ENCODE measurements around the gene GMIP. TPM values are rescaled to one million over a fixed set of nuclear protein-coding genes. Genes with fewer than 3 reads are reported as not detected.

Gene GMIP
- polyA plus RNA-seq, 1 of the 3 experiments (the other 2 are of a cell fraction) = 6.3 TPM

DNA sequence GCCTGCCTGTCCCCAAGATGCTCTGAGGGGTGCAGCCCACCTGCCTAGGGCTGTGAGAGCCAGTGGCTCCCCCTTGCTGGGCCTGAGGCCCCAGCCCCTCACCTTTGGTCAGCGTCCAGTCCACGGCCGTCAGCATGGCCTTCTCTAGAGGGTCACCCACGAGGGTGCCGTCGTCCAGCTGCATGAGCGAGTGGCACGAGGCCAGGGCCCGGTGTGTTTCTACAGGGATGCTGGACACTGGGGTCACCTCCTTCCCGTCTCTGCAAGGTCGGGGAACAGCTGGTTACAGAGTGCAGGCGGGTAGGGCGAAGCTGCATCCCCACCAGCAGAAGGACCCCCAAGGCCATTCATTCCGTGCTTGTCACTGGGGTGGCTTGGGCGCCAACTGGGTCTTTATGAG is 11.0 kb upstream of the GMIP start (continued):
- no peak for TF ChIP-seq TAF1 (IDR thresholded peaks at IDR 0.05; ENCODE audit: borderline replicate concordance, low read depth, low read length)
- no peak for TF ChIP-seq RXRA (IDR thresholded peaks at IDR 0.05; ENCODE audit: borderline replicate concordance, low read depth)
- TF ChIP-seq SIN3A (IDR thresholded peaks at IDR 0.05; ENCODE audit: borderline replicate concordance, low read depth, low read length) = no peak
- TF ChIP-seq MXI1 (IDR thresholded peaks at IDR 0.05; ENCODE audit: low read depth, low read length) = no peak
- no peak for TF ChIP-seq FOSL2 (IDR thresholded peaks at IDR 0.05; ENCODE audit: borderline replicate concordance, low read depth)

DNA sequence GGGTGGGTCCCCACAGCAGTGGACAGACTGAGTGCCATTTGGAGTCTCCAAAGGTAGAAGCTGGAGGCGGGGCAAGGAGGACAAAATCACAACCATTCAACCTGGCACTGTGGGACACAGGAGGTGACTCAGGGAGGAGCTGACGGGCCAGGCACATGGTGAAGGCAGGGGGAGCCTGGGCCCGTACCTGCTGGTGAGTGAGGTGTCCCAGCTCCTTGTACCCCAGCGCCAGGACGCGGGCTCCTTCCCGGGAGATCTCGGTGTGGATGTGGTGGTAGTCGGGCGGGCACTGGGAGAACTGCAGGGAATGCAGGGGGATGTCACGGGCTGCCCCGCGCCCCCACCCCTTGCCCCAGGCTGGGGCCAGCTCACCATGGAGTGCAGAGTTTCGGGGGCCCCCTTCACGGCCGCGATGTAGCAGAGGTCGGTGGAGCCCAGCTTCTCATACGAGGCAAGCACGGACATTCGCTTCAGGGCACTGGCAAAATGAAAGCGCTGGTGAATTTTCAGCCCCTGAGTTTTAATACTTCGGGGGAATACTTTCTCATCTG is 10.2 kb upstream of the GMIP start:
- H3K4me2 ChIP-seq = no peak overlapping the region
- no peak overlapping the region for H3K27ac ChIP-seq (ENCODE audit: low read depth in 2 of 2, low read length in 1 of 2)
- H3K9me3 ChIP-seq = no peaks in the 10 kb centered on the region
- 98% methylated on average over 13 of the region's 23 CpGs for WGBS (ENCODE audit: low lambda C conversion rate)
- peak; percentile 32 for DNase-seq
- no peaks in the 10 kb centered on the region for H4K20me1 ChIP-seq (ENCODE audit: insufficient read depth)
- peaks cover 7% of the 10 kb centered on the region; the same call in 1 of the 2 replicates for H3K79me2 ChIP-seq (ENCODE audit: insufficient read depth)
- no peaks in the 10 kb centered on the region for H3F3A ChIP-seq (replicated peaks; ENCODE audit: insufficient read depth)
- H3K9ac ChIP-seq = no peak overlapping the region
- ChIA-PET POLR2A (interaction anchor here (0.7 kb wide), 1 partner anchor 121 kb away, joined by 3 read pairs; no protein-coding TSS in a partner anchor), CTCF (interaction anchor here (1.1 to 5.5 kb wide), 4 partner anchors 9 to 122 kb away, joined by 4 to 49 read pairs (median 14); partner anchors contain the start of gene GMIP)
- H3K4me3 ChIP-seq (ENCODE audit: low read depth in 2 of 2, low read length in 1 of 2) = no peak overlapping the region
- H3K4me1 ChIP-seq (ENCODE audit: control insufficient read depth in 1 of 2, insufficient read depth in 2 of 2, low read depth in 1 of 2, low read length in 1 of 2) = peaks cover 0 to 2% of the 10 kb centered on the region in 2 experiments; a peak in 1 of 4 replicates
- H3K27me3 ChIP-seq (ENCODE audit: insufficient read depth) = no peaks in the 10 kb centered on the region
- no peaks in the 10 kb centered on the region for H3K9me2 ChIP-seq
- no peak overlapping the region for H2AFZ ChIP-seq (ENCODE audit: low read depth)
- TF ChIP-seq YY1 (IDR thresholded peaks at IDR 0.05; ENCODE audit: low read depth) (no peak), TCF12 (IDR thresholded peaks at IDR 0.05) (no peak), RXRA (IDR thresholded peaks at IDR 0.05; ENCODE audit: borderline replicate concordance, low read depth) (no peak), EP300 (IDR thresholded peaks at IDR 0.05; ENCODE audit: borderline replicate concordance in 1 of 2, low read depth in 1 of 2, low read length in 1 of 2) (no peak), NFIC (IDR thresholded peaks at IDR 0.05; ENCODE audit: borderline replicate concordance) (no peak), TAF1 (IDR thresholded peaks at IDR 0.05; ENCODE audit: borderline replicate concordance, low read depth, low read length) (no peak), MXI1 (IDR thresholded peaks at IDR 0.05; ENCODE audit: low read depth, low read length) (no peak), POLR2AphosphoS5 (IDR thresholded peaks at IDR 0.05; ENCODE audit: low read depth, low read length) (no peak), FOXJ3 (CRISPR knock-in tag; IDR thresholded peaks at IDR 0.05) (no peak)
- peaks cover 16 to 94% of the 10 kb centered on the region in 2 experiments for H3K36me3 ChIP-seq (replicated peaks in 1 of 2; ENCODE audit: control insufficient read depth in 1 of 2, insufficient read depth in 2 of 2, low read length in 1 of 2)

DNA sequence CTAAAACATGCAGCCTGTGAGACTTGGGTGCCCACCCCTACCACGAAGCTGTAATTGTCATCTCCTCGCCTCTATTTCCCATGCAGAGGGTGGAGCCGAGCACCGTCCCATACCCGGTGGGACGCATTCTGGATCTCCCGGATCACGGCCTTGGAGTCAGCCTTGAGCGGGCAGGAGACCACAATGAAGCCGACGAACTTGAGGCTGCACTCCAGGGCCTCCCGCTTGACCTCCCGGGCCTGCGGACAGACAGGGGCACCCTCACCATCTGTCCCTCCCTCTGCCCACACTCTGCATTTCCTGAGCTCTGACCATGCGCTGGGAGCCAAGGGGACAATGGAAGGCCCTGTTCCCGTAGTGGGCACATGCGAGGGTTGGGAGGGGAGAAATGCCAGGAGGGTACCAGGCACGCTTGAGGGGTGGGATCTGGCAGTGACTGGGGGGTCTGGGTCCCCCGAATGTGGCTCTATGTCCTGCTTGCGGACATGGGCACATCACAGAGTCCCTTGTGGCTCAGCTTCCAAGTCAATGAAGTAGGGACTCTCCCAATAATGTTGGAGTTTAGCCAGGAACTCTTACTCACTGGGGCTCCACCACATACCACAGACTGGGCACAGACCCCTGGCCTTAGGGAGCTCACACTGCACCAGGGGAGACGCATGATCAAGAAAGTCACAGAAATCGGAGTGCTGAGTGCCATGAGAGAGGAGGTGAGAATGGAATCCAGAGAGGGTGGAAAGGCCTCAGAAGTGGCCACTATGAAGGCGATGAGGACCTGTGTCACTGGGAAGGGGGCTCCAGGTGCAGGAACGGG is 9.2 kb upstream of the GMIP start:
- H3K9ac ChIP-seq = no peak overlapping the region
- no peaks in the 10 kb centered on the region for H3K79me2 ChIP-seq (ENCODE audit: insufficient read depth)
- H4K20me1 ChIP-seq (ENCODE audit: insufficient read depth) = no peaks in the 10 kb centered on the region
- peak; percentile 25 for DNase-seq
- H3K4me1 ChIP-seq (ENCODE audit: control insufficient read depth in 1 of 2, insufficient read depth in 2 of 2, low read depth in 1 of 2, low read length in 1 of 2) = peaks cover 0 to 2% of the 10 kb centered on the region in 2 experiments; a peak in 1 of 4 replicates
- POLR2A ChIA-PET = interaction anchor here (0.7 kb wide), 1 partner anchor 120 kb away, joined by 3 read pairs; no protein-coding TSS in a partner anchor
- H3K9me3 ChIP-seq = no peaks in the 10 kb centered on the region
- no peaks in the 10 kb centered on the region for H3K27me3 ChIP-seq (ENCODE audit: insufficient read depth)
- H3K4me2 ChIP-seq = no peak overlapping the region
- no peak overlapping the region for H3K4me3 ChIP-seq (ENCODE audit: low read depth in 2 of 2, low read length in 1 of 2)
- H3K36me3 ChIP-seq (replicated peaks in 1 of 2; ENCODE audit: control insufficient read depth in 1 of 2, insufficient read depth in 2 of 2, low read length in 1 of 2) = peaks cover 9 to 87% of the 10 kb centered on the region in 2 experiments
- no peak for TF ChIP-seq FOSL2 (IDR thresholded peaks at IDR 0.05; ENCODE audit: borderline replicate concordance, low read depth)
- no peak for TF ChIP-seq EP300 (IDR thresholded peaks at IDR 0.05; ENCODE audit: borderline replicate concordance in 1 of 2, low read depth in 1 of 2, low read length in 1 of 2)
- no peak for TF ChIP-seq CHD2 (IDR thresholded peaks at IDR 0.05; ENCODE audit: low read length, partially characterized antibody)
- no peaks in the 10 kb centered on the region for H3K9me2 ChIP-seq
- CTCF ChIA-PET = interaction anchor here (1.1 to 5.5 kb wide), 4 partner anchors 9 to 121 kb away, joined by 4 to 49 read pairs (median 14); partner anchors contain the start of gene GMIP
- 93% methylated on average over 21 of the region's 24 CpGs for WGBS (ENCODE audit: low lambda C conversion rate)
- H3K27ac ChIP-seq (ENCODE audit: low read depth in 2 of 2, low read length in 1 of 2) = no peak overlapping the region
- H3F3A ChIP-seq (replicated peaks; ENCODE audit: insufficient read depth) = peaks cover 3% of the 10 kb centered on the region
- H2AFZ ChIP-seq (ENCODE audit: low read depth) = no peak overlapping the region

Measured in SK-N-SH (cell line).